CD4-positive, alpha-beta T cell treated with Interleukin-2 at 100 ng/mL for 4 hours (primary cell): ENCODE results near the gene NHSL2.
A peak's percentile ranks its signal among the peaks of the same experiment; 100 is the strongest.
"Not testable (repeated sequence)": the region's sequence is repeated elsewhere in the genome, so short reads cannot be mapped to it uniquely, and the experiment has no call there.

Experiments
- DNase-seq: peaks from one replicate; pipeline ENCODE4 v3.0.0-alpha.2; 2020; ENCODE audit warnings: low spot score

The NHSL2 gene

GRCh38 chrX:72043636-72044035, 133.0 kb downstream of the NHSL2 start:
- DNase-seq = no peak

- DNase-seq = no peak
Observed at GRCh38 chrX:72045141-72045540, 134.5 kb downstream of the NHSL2 start.

GRCh38 chrX:72045552-72046277, 135.1 kb downstream of the NHSL2 start:
- no peak for DNase-seq

GRCh38 chrX:72046447-72046846, 135.8 kb downstream of the NHSL2 start:
- DNase-seq = peak; percentile 24

GRCh38 chrX:72048510-72049455, 138.1 kb downstream of the NHSL2 start:
- peak; percentile 15 for DNase-seq

- no peak for DNase-seq
Observed at GRCh38 chrX:72050011-72050410, 139.4 kb downstream of the NHSL2 start.

- no peak for DNase-seq
Observed at GRCh38 chrX:72051589-72051988, 140.9 kb downstream of the NHSL2 start.

GRCh38 chrX:72052415-72053090, 141.9 kb downstream of the NHSL2 start:
- DNase-seq = no peak

- DNase-seq = no peak
Observed at GRCh38 chrX:72053508-72053907, 142.9 kb downstream of the NHSL2 start.

GRCh38 chrX:72054779-72055489, 144.3 kb downstream of the NHSL2 start:
- no peak for DNase-seq

- no peak for DNase-seq
Observed at GRCh38 chrX:72057331-72057730, 146.7 kb downstream of the NHSL2 start.

- DNase-seq = peak; percentile 57
Observed at GRCh38 chrX:72057849-72058248, 147.2 kb downstream of the NHSL2 start.

- not testable (repeated sequence) for DNase-seq
Observed at GRCh38 chrX:72058346-72058745, 147.7 kb downstream of the NHSL2 start.

GRCh38 chrX:72060196-72060920, 149.7 kb downstream of the NHSL2 start:
- no peak for DNase-seq

GRCh38 chrX:72060921-72061490, 150.4 kb downstream of the NHSL2 start:
- DNase-seq = no peak

GRCh38 chrX:72062916-72063315, 152.3 kb downstream of the NHSL2 start:
- no peak for DNase-seq

- DNase-seq = no peak
Observed at GRCh38 chrX:72069350-72070160, 158.9 kb downstream of the NHSL2 start.

GRCh38 chrX:72071213-72071612, 160.6 kb downstream of the NHSL2 start:
- DNase-seq = no peak

- no peak for DNase-seq
Observed at GRCh38 chrX:72073633-72074032, 163.0 kb downstream of the NHSL2 start.

GRCh38 chrX:72078411-72078810, 167.8 kb downstream of the NHSL2 start:
- DNase-seq = no peak
